Neural progenitor cell (in vitro differentiated cells): ENCODE results near the gene RERE.

ENCODE experiments used
- CTCF ChIP-seq: fragments of 200-600 bp; sonication (generic); IDR thresholded peaks from 2 replicates; pipeline ENCODE4 v1.5.1; 2017; ENCODE audit warnings: antibody characterized with exemption, mild to moderate bottlenecking
- EZH2 ChIP-seq: fragments of 200-600 bp; sonication (generic); IDR thresholded peaks from 2 replicates; pipeline ENCODE4 v1.6.1; 2017; ENCODE audit warnings: antibody characterized with exemption, mild to moderate bottlenecking, moderate library complexity

GRCh38 chr1:8666389-8667167 is 150.9 kb downstream of the RERE start:
- TF ChIP-seq CTCF (no peak), EZH2 (no peak)
